Osteocyte (in vitro differentiated cells): ENCODE measurements around the gene SDK2. TPM values are rescaled to one million over a fixed set of nuclear protein-coding genes. Genes with fewer than 3 reads are reported as not detected.

Source experiments
- DNase-seq: peaks from one replicate; pipeline ENCODE4 v3.0.0; 2021; ENCODE audit warnings: mixed read lengths; ENCODE audit not compliant: unreplicated experiment; ENCODE audit errors: extremely low spot score
- H3K27ac Mint-ChIP-seq: one replicate; pipeline ENCODE4 v1.8.0; 2021; ENCODE audit warnings: mild to moderate bottlenecking, mixed read lengths; ENCODE audit not compliant: unreplicated experiment
- H3K27me3 Mint-ChIP-seq: one replicate; pipeline ENCODE4 v1.8.0; 2021; ENCODE audit warnings: mixed read lengths; ENCODE audit not compliant: unreplicated experiment
- H3K36me3 Mint-ChIP-seq: one replicate; pipeline ENCODE4 v1.8.0; 2021; ENCODE audit warnings: mixed read lengths; ENCODE audit not compliant: unreplicated experiment
- H3K4me1 Mint-ChIP-seq: one replicate; pipeline ENCODE4 v1.8.0; 2021; ENCODE audit warnings: mixed read lengths; ENCODE audit not compliant: unreplicated experiment
- H3K4me3 Mint-ChIP-seq: one replicate; pipeline ENCODE4 v1.8.0; 2021; ENCODE audit warnings: mild to moderate bottlenecking, moderate library complexity, mixed read lengths; ENCODE audit not compliant: unreplicated experiment
- H3K9me3 Mint-ChIP-seq: one replicate; pipeline ENCODE4 v1.8.0; 2021; ENCODE audit warnings: mixed read lengths; ENCODE audit not compliant: unreplicated experiment
- CTCF ChIP-seq: fragments of 200-600 bp; sonication (generic); IDR thresholded peaks from 2 replicates; pipeline ENCODE4 v1.5.0; 2021; ENCODE audit warnings: antibody characterized with exemption, mild to moderate bottlenecking, moderate library complexity
- total RNA-seq: library from RNA; stranded (reverse); gene quantifications from 2 replicates; pipeline ENCODE4 v1.2.1, GENCODE V29; 2021

Gene SDK2
- total RNA-seq, 1 donor from 2014 or later, result 16.5 TPM

- Mint-ChIP-seq H3K4me3 (no peak overlapping the region), H3K36me3 (no peaks in the 10 kb centered on the region), H3K27ac (peak overlapping the region; percentile 60), H3K9me3 (no peaks in the 10 kb centered on the region), H3K4me1 (peaks cover 24% of the 10 kb centered on the region), H3K27me3 (peaks cover 4% of the 10 kb centered on the region)
- no peak for TF ChIP-seq CTCF
- DNase-seq, result no peak
These were observed 30.7 kb downstream of the SDK2 start for GRCh38 chr17:73613271-73614233.

GRCh38 chr17:73612031-73612472 is 32.2 kb downstream of the SDK2 start:
- Mint-ChIP-seq H3K4me3 (no peak overlapping the region), H3K27me3 (peaks cover 4% of the 10 kb centered on the region), H3K9me3 (no peaks in the 10 kb centered on the region), H3K4me1 (peaks cover 17% of the 10 kb centered on the region), H3K27ac (no peak overlapping the region), H3K36me3 (no peaks in the 10 kb centered on the region)
- no peak for TF ChIP-seq CTCF
- no peak for DNase-seq

GRCh38 chr17:73611630-73612029 is 32.6 kb downstream of the SDK2 start:
- no peak overlapping the region for H3K27ac Mint-ChIP-seq
- H3K36me3 Mint-ChIP-seq, result no peaks in the 10 kb centered on the region
- no peak for TF ChIP-seq CTCF
- no peaks in the 10 kb centered on the region for H3K9me3 Mint-ChIP-seq
- no peak for DNase-seq
- H3K4me1 Mint-ChIP-seq, result peaks cover 14% of the 10 kb centered on the region
- no peak overlapping the region for H3K4me3 Mint-ChIP-seq
- peaks cover 4% of the 10 kb centered on the region for H3K27me3 Mint-ChIP-seq

- no peak for TF ChIP-seq CTCF
- no peak overlapping the region for H3K27ac Mint-ChIP-seq
- H3K4me3 Mint-ChIP-seq, result no peak overlapping the region
- no peak for DNase-seq
- peaks cover 4% of the 10 kb centered on the region for H3K27me3 Mint-ChIP-seq
- H3K36me3 Mint-ChIP-seq, result no peaks in the 10 kb centered on the region
- H3K9me3 Mint-ChIP-seq, result no peaks in the 10 kb centered on the region
- H3K4me1 Mint-ChIP-seq, result peaks cover 7% of the 10 kb centered on the region
These were observed 33.8 kb downstream of the SDK2 start for GRCh38 chr17:73610331-73610911.

GRCh38 chr17:73609758-73610157 is 34.5 kb downstream of the SDK2 start:
- DNase-seq, result no peak
- Mint-ChIP-seq H3K27me3 (peaks cover 4% of the 10 kb centered on the region), H3K27ac (no peak overlapping the region), H3K4me1 (peaks cover 7% of the 10 kb centered on the region), H3K36me3 (peaks cover 3% of the 10 kb centered on the region), H3K4me3 (no peak overlapping the region), H3K9me3 (no peaks in the 10 kb centered on the region)
- no peak for TF ChIP-seq CTCF
